HEK293 (cell line): Measurements from ENCODE around the gene PIANP.

ENCODE experiments used
- CTCF ChIA-PET: fragments of 350-600 bp; formaldehyde crosslinking; extraction: SDS; loops from one replicate; lab custom pipeline; 2021; ENCODE audit warnings: antibody characterized with exemption; lab: Yijun Ruan, JAX
- POLR2A ChIA-PET: fragments of 300-600 bp; formaldehyde crosslinking; extraction: SDS; loops from one replicate; lab custom pipeline; 2020; ENCODE audit warnings: antibody characterized with exemption, inconsistent platforms; lab: Yijun Ruan, JAX
- H3K27ac ChIP-seq: fragments of 200-500 bp; sonication (Bioruptor generic); 2 replicates; pipeline ENCODE4 v1.5.1; 2014; ENCODE audit warnings: low read depth, low read length, control low read depth, inconsistent platforms; ENCODE audit errors: extremely low read depth
- H3K36me3 ChIP-seq, 2 experiments: fragments of 200-500 bp in 1 of 2; sonication (Bioruptor generic) in 1 of 2; 1 replicate in 1 of 2; 2 replicates in 1 of 2; pipeline ENCODE4 v1.5.1; 2014 to 2017; ENCODE audit warnings: inconsistent platforms in 2 of 2, low read length in 2 of 2; ENCODE audit not compliant: control insufficient read depth in 2 of 2, insufficient read depth in 1 of 2
- H3K4me1 ChIP-seq: fragments of 200-500 bp; sonication (Bioruptor generic); 2 replicates; pipeline ENCODE4 v1.5.1; 2014; ENCODE audit warnings: mild to moderate bottlenecking, low read length, inconsistent platforms; ENCODE audit not compliant: control insufficient read depth, insufficient read depth
- H3K4me3 ChIP-seq: 2 replicates; pipeline ENCODE4 v1.5.1; 2011; ENCODE audit warnings: low read depth, mild to moderate bottlenecking, control low read depth, low read length, moderate library complexity
- H3K9me3 ChIP-seq: fragments of 200-500 bp; sonication (Bioruptor generic); 2 replicates; pipeline ENCODE4 v1.5.1; 2014; ENCODE audit warnings: low read depth, low read length, inconsistent platforms; ENCODE audit not compliant: control insufficient read depth, insufficient read depth
- KLF1 ChIP-seq: fragments of 450-650 bp; formaldehyde crosslinking; IDR thresholded peaks from 2 replicates; pipeline ENCODE4 v1.5.1; 2016; ENCODE audit warnings: missing biosample characterization, missing genetic modification characterization
- KLF10 ChIP-seq: fragments of 450-650 bp; IDR thresholded peaks from 2 replicates; pipeline ENCODE4 v1.5.1; 2018; ENCODE audit warnings: missing biosample characterization, mild to moderate bottlenecking, missing genetic modification characterization
- MEIS1 ChIP-seq: sonication (generic); formaldehyde crosslinking; IDR thresholded peaks from 2 replicates; pipeline ENCODE4 v1.8.1; 2022; ENCODE audit warnings: missing genetic modification reagents, mild to moderate bottlenecking, borderline replicate concordance
- PRDM2 ChIP-seq: fragments of 450-650 bp; formaldehyde crosslinking; IDR thresholded peaks from 2 replicates; pipeline ENCODE4 v1.5.1; 2016; ENCODE audit warnings: missing biosample characterization, missing genetic modification characterization, borderline replicate concordance
- PRDM6 ChIP-seq: fragments of 450-650 bp; formaldehyde crosslinking; IDR thresholded peaks from 2 replicates; pipeline ENCODE4 v1.5.1; 2017; ENCODE audit warnings: missing biosample characterization, missing genetic modification characterization
- SP2 ChIP-seq: fragments of 450-650 bp; formaldehyde crosslinking; IDR thresholded peaks from 2 replicates; pipeline ENCODE4 v1.5.1; 2016; ENCODE audit warnings: missing biosample characterization, missing genetic modification characterization
- ZFP69B ChIP-seq: fragments of 450-650 bp; formaldehyde crosslinking; IDR thresholded peaks from 2 replicates; pipeline ENCODE4 v1.5.1; 2016; ENCODE audit warnings: missing biosample characterization, missing genetic modification characterization
- ZNF148 ChIP-seq: fragments of 450-650 bp; formaldehyde crosslinking; IDR thresholded peaks from 2 replicates; pipeline ENCODE4 v1.5.0; 2017; ENCODE audit warnings: missing biosample characterization, missing genetic modification characterization, borderline replicate concordance
- ZNF169 ChIP-seq: fragments of 450-650 bp; formaldehyde crosslinking; IDR thresholded peaks from 2 replicates; pipeline ENCODE4 v1.5.1; 2016; ENCODE audit warnings: missing biosample characterization, missing genetic modification characterization
- ZNF239 ChIP-seq: fragments of 450-650 bp; formaldehyde crosslinking; IDR thresholded peaks from 2 replicates; pipeline ENCODE4 v1.5.1; 2016; ENCODE audit warnings: missing biosample characterization, missing genetic modification characterization
- ZNF26 ChIP-seq: fragments of 450-650 bp; formaldehyde crosslinking; IDR thresholded peaks from 2 replicates; pipeline ENCODE4 v1.5.1; 2016; ENCODE audit warnings: missing biosample characterization, missing genetic modification characterization
- ZNF48 ChIP-seq: fragments of 450-650 bp; formaldehyde crosslinking; IDR thresholded peaks from 2 replicates; pipeline ENCODE4 v1.5.1; 2016; ENCODE audit warnings: missing biosample characterization, missing genetic modification characterization
- ZNF510 ChIP-seq: fragments of 450-650 bp; formaldehyde crosslinking; IDR thresholded peaks from 2 replicates; pipeline ENCODE4 v1.5.1; 2018; ENCODE audit warnings: mild to moderate bottlenecking, missing genetic modification characterization, missing biosample characterization; ENCODE audit not compliant: insufficient replicate concordance
- ZNF555 ChIP-seq: fragments of 450-650 bp; formaldehyde crosslinking; conservative IDR thresholded peaks from 2 replicates; pipeline ENCODE4 v1.5.1; 2017; ENCODE audit warnings: missing biosample characterization, mild to moderate bottlenecking, missing genetic modification characterization, inconsistent platforms
- ZNF558 ChIP-seq: fragments of 450-650 bp; formaldehyde crosslinking; IDR thresholded peaks from 2 replicates; pipeline ENCODE4 v1.5.1; 2016; ENCODE audit warnings: missing biosample characterization, missing genetic modification characterization
- ZNF561 ChIP-seq: fragments of 450-650 bp; IDR thresholded peaks from 2 replicates; pipeline ENCODE4 v1.5.1; 2018; ENCODE audit warnings: missing biosample characterization, missing genetic modification characterization, borderline replicate concordance
- ZNF624 ChIP-seq: fragments of 450-650 bp; formaldehyde crosslinking; IDR thresholded peaks from 2 replicates; pipeline ENCODE4 v1.5.1; 2017; ENCODE audit warnings: missing biosample characterization, missing genetic modification characterization
- ZNF639 ChIP-seq: fragments of 450-650 bp; formaldehyde crosslinking; IDR thresholded peaks from 2 replicates; pipeline ENCODE4 v1.5.1; 2016; ENCODE audit warnings: missing biosample characterization, missing genetic modification characterization
- ZNF670 ChIP-seq: fragments of 450-650 bp; formaldehyde crosslinking; IDR thresholded peaks from 2 replicates; pipeline ENCODE4 v1.5.1; 2016; ENCODE audit warnings: missing biosample characterization, missing genetic modification characterization, low read depth

Gene PIANP

DNA sequence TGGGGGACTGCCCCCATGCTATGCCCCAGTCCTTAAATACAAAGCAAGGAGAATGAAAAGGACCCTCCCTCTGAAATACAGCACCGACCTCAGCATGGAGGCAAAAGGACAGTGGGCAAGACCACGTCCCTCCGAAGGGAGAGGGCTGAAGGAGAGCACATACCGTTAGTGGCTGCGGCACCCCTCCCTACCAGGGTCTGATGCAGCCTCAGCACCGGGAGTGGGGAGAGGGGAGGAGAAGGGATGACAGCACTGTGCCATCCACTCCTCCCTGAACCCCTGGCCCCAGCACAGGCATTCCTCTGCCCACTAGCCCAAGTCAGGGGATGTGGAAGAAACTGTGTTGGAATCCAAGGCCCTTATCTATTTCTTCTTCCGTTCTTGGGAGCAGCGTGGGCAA is 49.8 kb downstream of the PIANP start (continued):
- no peak for TF ChIP-seq PRDM2 (tag by site-specific recombination)
- TF ChIP-seq PRDM6 (tag by site-specific recombination), result no peak
- no peak for TF ChIP-seq ZNF169 (tag by site-specific recombination)
- TF ChIP-seq ZNF148, result no peak
- TF ChIP-seq ZNF670 (tag by site-specific recombination), result no peak
- no peak for TF ChIP-seq KLF1 (tag by site-specific recombination)
- no peak for TF ChIP-seq ZNF555 (tag by site-specific recombination)
- no peak for TF ChIP-seq ZNF26
- no peak for TF ChIP-seq ZNF510 (tag by site-specific recombination)
- TF ChIP-seq MEIS1 (CRISPR knock-in tag), result no peak

GRCh38 chr12:6647083-6647604 is 53.5 kb downstream of the PIANP start, which contains the start of gene ACRBP:
ACRBP (minus strand) TSS chr12:6647432; CDS start chr12:6647366, 66 bp downstream.
- no peak within 1 kb of the TSS for H3K4me3 ChIP-seq
- ChIA-PET CTCF (no interaction called here), POLR2A (interaction anchor here (1.2 kb wide), 1 partner anchor 11 kb away, joined by 3 read pairs; no protein-coding TSS in a partner anchor)
- TF ChIP-seq ZNF624 (tag by site-specific recombination) (no peak), SP2 (tag by site-specific recombination) (no peak), ZNF561 (tag by site-specific recombination) (no peak), MEIS1 (CRISPR knock-in tag) (no peak), ZNF558 (tag by site-specific recombination) (no peak), ZNF48 (tag by site-specific recombination) (no peak), ZNF639 (tag by site-specific recombination) (no peak), ZFP69B (tag by site-specific recombination) (no peak), ZNF239 (tag by site-specific recombination) (no peak), KLF10 (tag by site-specific recombination) (no peak)

More at GRCh38 chr12:6647083-6647604, 53.5 kb downstream of the PIANP start, which contains the start of gene ACRBP:
- Histone ChIP-seq H3K27ac (no peak within 1 kb of the TSS), H3K9me3 (no peaks in the 10 kb centered on the region), H3K36me3 (peaks cover 0 to 36% of the 10 kb centered on the region in 2 experiments; a peak in 2 of 3 replicates), H3K4me1 (no peaks in the 10 kb centered on the region)
